HepG2 (cell line): Measurements from ENCODE around the gene CYBC1. TPM values are rescaled to one million over a fixed set of nuclear protein-coding genes. Genes with fewer than 3 reads are reported as not detected.

Experiments
- ATAC-seq: fragments of 200-7000 bp; cut with Tn5 transposase; 3 replicates; pipeline ENCODE4 v1.9.1; 2020; ENCODE audit warnings: mild to moderate bottlenecking, moderate library complexity
- BruUV-seq: library from RNA; stranded (reverse); fragments of 400-500 nt; replicated peaks from 2 replicates; lab custom pipeline; 2021; lab: Mats Ljungman, UMichigan
- CTCF ChIA-PET: fragments of 300-600 bp; formaldehyde crosslinking; extraction: SDS; loops from one replicate; lab custom pipeline; 2021; ENCODE audit warnings: low total read pairs, inconsistent platforms, low intra/inter-chr PET ratio; lab: Yijun Ruan, JAX
- POLR2A ChIA-PET: fragments of 350-600 bp; sonication (Branson Sonifier 250); formaldehyde crosslinking; loops from one replicate; lab custom pipeline; 2020; ENCODE audit warnings: antibody characterized with exemption, inconsistent platforms; lab: Yijun Ruan, JAX
- DNase-seq: peaks from one replicate; pipeline ENCODE4 v3.0.0-alpha.2; 2015; ENCODE audit warnings: low spot score
- FAIRE-seq: peaks from 3 replicates; lab custom pipeline; 2011; peaks lifted over from hg19 to GRCh38; lab: Jason Lieb, UNC
- H2AFZ ChIP-seq: one replicate; pipeline ENCODE4 v1.6.1; 2011; ENCODE audit warnings: low read length, inconsistent platforms
- H3K27ac ChIP-seq: fragments of 300-600 bp; 3 replicates; pipeline ENCODE4 v1.8.0; 2011; ENCODE audit warnings: mixed run types, mild to moderate bottlenecking, mixed read lengths, low read length, inconsistent platforms; ENCODE audit not compliant: insufficient read depth; ENCODE audit errors: extremely low read length
- H3K27me3 ChIP-seq, 2 experiments: fragments of 200-600 bp in 1 of 2; 2 replicates in 1 of 2; 3 replicates in 1 of 2; pipeline versions ENCODE4 v1.6.0 to v1.8.0; 2011; ENCODE audit warnings: low read length in 2 of 2, mild to moderate bottlenecking in 2 of 2, moderate library complexity in 2 of 2, inconsistent platforms in 1 of 2; ENCODE audit not compliant: insufficient read depth in 2 of 2, control insufficient read depth in 1 of 2
- H3K36me3 ChIP-seq, 2 experiments: fragments of 200-600 bp in 1 of 2; replicated peaks in 1 of 2; 2 replicates in 1 of 2; 3 replicates in 1 of 2; pipeline versions ENCODE4 v1.5.1 to v1.8.0; 2011; ENCODE audit warnings: low read length in 2 of 2, inconsistent platforms in 1 of 2; ENCODE audit not compliant: insufficient read depth in 2 of 2, control insufficient read depth in 1 of 2
- H3K4me1 ChIP-seq: 2 replicates; pipeline ENCODE4 v1.5.1; 2012; ENCODE audit warnings: low read length, inconsistent platforms; ENCODE audit not compliant: insufficient read depth
- H3K4me2 ChIP-seq: 2 replicates; pipeline ENCODE4 v1.6.0; 2011; ENCODE audit warnings: low read depth, low read length, inconsistent platforms
- H3K4me3 ChIP-seq, 3 experiments: fragments of 200-600 bp in 1 of 3; sonication (generic), shearing (Covaris generic) in 1 of 3; replicated peaks in 1 of 3; 2 replicates each; pipeline ENCODE4 v1.5.1; 2011 to 2016; ENCODE audit warnings: low read length in 3 of 3, inconsistent platforms in 2 of 3, low read depth in 2 of 3, mild to moderate bottlenecking in 2 of 3, control low read depth in 1 of 3, mixed read lengths in 1 of 3; ENCODE audit not compliant: insufficient read depth in 1 of 3
- H3K79me2 ChIP-seq: one replicate; pipeline ENCODE4 v1.6.1; 2011; ENCODE audit warnings: low read length, inconsistent platforms; ENCODE audit not compliant: insufficient read depth
- H3K9ac ChIP-seq: 2 replicates; pipeline ENCODE4 v1.6.0; 2011; ENCODE audit warnings: mild to moderate bottlenecking, low read depth, low read length, inconsistent platforms; ENCODE audit not compliant: insufficient read depth
- H3K9me3 ChIP-seq: 2 replicates; pipeline ENCODE4 v1.5.1; 2012; ENCODE audit warnings: mild to moderate bottlenecking, low read length
- H4K20me1 ChIP-seq: 2 replicates; pipeline ENCODE4 v1.6.0; 2011; ENCODE audit warnings: inconsistent platforms, mild to moderate bottlenecking, low read length, moderate library complexity; ENCODE audit not compliant: insufficient read depth
- ATF7 ChIP-seq, 2 experiments: fragments of 450-650 bp in 1 of 2; sonication (generic) in 1 of 2; formaldehyde crosslinking in 1 of 2; IDR thresholded peaks; 2 replicates each; pipeline versions ENCODE4 v1.4.0 to v1.6.1; 2016 to 2020; ENCODE audit warnings: antibody characterized with exemption in 1 of 2, mild to moderate bottlenecking in 1 of 2, missing genetic modification reagents in 1 of 2
- HNF4G ChIP-seq, 2 experiments: sonication (generic) in 1 of 2; formaldehyde crosslinking in 1 of 2; IDR thresholded peaks; 2 replicates each; pipeline versions ENCODE4 v1.4.0 to v1.6.1; 2011 to 2020; ENCODE audit warnings: borderline replicate concordance in 2 of 2, low read depth in 2 of 2, mild to moderate bottlenecking in 2 of 2, low read length in 1 of 2, missing genetic modification reagents in 1 of 2, moderate library complexity in 1 of 2
- SATB2 ChIP-seq: sonication (generic); formaldehyde crosslinking; IDR thresholded peaks from 2 replicates; pipeline ENCODE4 v1.5.0; 2020; ENCODE audit warnings: missing genetic modification reagents
- SRSF1 ChIP-seq: fragments of 200-400 bp; formaldehyde crosslinking; optimal IDR thresholded peaks from 2 replicates; pipeline ENCODE3; 2017; ENCODE audit warnings: mild to moderate bottlenecking, low read depth, low read length, moderate library complexity
- ZNF549 ChIP-seq: sonication (generic); formaldehyde crosslinking; IDR thresholded peaks from 2 replicates; pipeline ENCODE4 v1.5.0; 2020; ENCODE audit warnings: missing genetic modification reagents
- ZNF557 ChIP-seq: sonication (generic); formaldehyde crosslinking; IDR thresholded peaks from 2 replicates; pipeline ENCODE4 v1.4.0; 2020; ENCODE audit warnings: missing genetic modification reagents
- ZNF609 ChIP-seq: sonication (generic); formaldehyde crosslinking; IDR thresholded peaks from 2 replicates; pipeline ENCODE4 v1.4.0; 2020; ENCODE audit warnings: mild to moderate bottlenecking, missing genetic modification reagents, borderline replicate concordance
- ZNF724P ChIP-seq: sonication (generic); formaldehyde crosslinking; IDR thresholded peaks from 2 replicates; pipeline ENCODE4 v1.8.0; 2022; ENCODE audit warnings: missing genetic modification reagents, borderline replicate concordance
- WGBS: methylation state at CpG from one replicate; pipeline ENCODE4 v1.1.6; 2017; ENCODE audit warnings: low lambda C conversion rate; 5-methylcytosine and 5-hydroxymethylcytosine counted together
- in situ Hi-C: cut with HindIII; loops from 2 replicates; pipeline ENCODE4 v1.10.0; 2017; ENCODE audit warnings: low pct_unique_long_range_greater_than_20kb; ENCODE audit not compliant: extremely low pct_ligation_motif_present
- intact Hi-C: fragments of 100-400 bp; cut with micrococcal nuclease; formaldehyde crosslinking; loops from one replicate; pipeline ENCODE4 v1.10.0; 2022; ENCODE audit not compliant: unreplicated experiment
- polyA plus RNA-seq, 8 experiments: library from polyadenylated mRNA; depleted of rRNA in 3 of 8; stranded (reverse) in 7 of 8; unstranded in 1 of 8; fragments of >200 nt; fragmentation: Illumina TruSeq in 4 of 8; extraction: Trizol in 4 of 8; gene quantifications; 2 replicates each; pipeline versions ENCODE4 v1.2.1 to v1.2.3, GENCODE V29; 2011 to 2016; ENCODE audit warnings: low read depth in 4 of 8, missing spikeins in 1 of 8, mixed read lengths in 1 of 8; ENCODE audit not compliant: insufficient read depth in 1 of 8
- total RNA-seq, 5 experiments: library from RNA; depleted of rRNA; stranded (reverse); fragments of >200 nt; fragmentation: Illumina TruSeq; extraction: Trizol; gene quantifications; 2 replicates each; pipeline ENCODE4 v1.2.3, GENCODE V29; 2016; ENCODE audit warnings: low read depth in 1 of 5

The CYBC1 gene
- total and polyA plus RNA-seq, 2 of the 13 experiments (the other 11 are each of a cell fraction or from before 2014, with no cell fraction given) = 43.4 to 44.1 TPM

- TF ChIP-seq ATF7 (IDR thresholded peaks at IDR 0.05) (peak; percentile 33; the same call in 1 of the 2 replicates), ATF7 (CRISPR knock-in tag; IDR thresholded peaks at IDR 0.05) (no peak), SATB2 (CRISPR knock-in tag) (no peak)
- Histone ChIP-seq H3K9me3 (no peaks in the 10 kb centered on the region), H3K4me2 (no peak overlapping the region), H3K9ac (no peak overlapping the region), H3K36me3 (peaks cover 50 to 90% of the 10 kb centered on the region in 2 experiments), H4K20me1 (no peaks in the 10 kb centered on the region), H3K4me3 (no peak overlapping the region), H3K27ac (no peak overlapping the region), H2AFZ (no peak overlapping the region), H3K79me2 (no peaks in the 10 kb centered on the region), H3K27me3 (no peaks in the 10 kb centered on the region), H3K4me1 (no peaks in the 10 kb centered on the region)
- 96% methylated on average over 6 of the region's 6 CpGs for WGBS
- in situ Hi-C loops = no loop called here
- BruUV-seq = no TSS peak
- DNase-seq = no peak
- CTCF ChIA-PET = no interaction called here
- ATAC-seq = no peak
- POLR2A ChIA-PET = no interaction called here
- intact Hi-C loops = no loop called here
- FAIRE-seq = no peak
These were observed 32.7 kb upstream of the CYBC1 start for GRCh38 chr17:82483204-82483660.

- 100% methylated on average over 5 of the region's 9 CpGs for WGBS
- no peak overlapping the region for H3K4me2 ChIP-seq
- H3K9me3 ChIP-seq = no peaks in the 10 kb centered on the region
- no peaks in the 10 kb centered on the region for H3K79me2 ChIP-seq
- no TSS peak for BruUV-seq
- H3K27ac ChIP-seq = no peak overlapping the region
- no peak overlapping the region for H3K9ac ChIP-seq
- DNase-seq = no peak
- no peak overlapping the region for H2AFZ ChIP-seq
- intact Hi-C loops (no loop called here), in situ Hi-C loops (no loop called here)
- no peaks in the 10 kb centered on the region for H3K27me3 ChIP-seq
- H4K20me1 ChIP-seq = no peaks in the 10 kb centered on the region
- H3K36me3 ChIP-seq = peaks cover 45 to 82% of the 10 kb centered on the region in 2 experiments
- ChIA-PET POLR2A (no interaction called here), CTCF (no interaction called here)
- H3K4me3 ChIP-seq = no peak overlapping the region
- no peak for FAIRE-seq
- no peak for ATAC-seq
- peaks cover 5% of the 10 kb centered on the region; the same call in 1 of the 2 replicates for H3K4me1 ChIP-seq
- TF ChIP-seq ZNF609 (CRISPR knock-in tag) (no peak), ZNF724P (no peak), HNF4G (IDR thresholded peaks at IDR 0.05; ENCODE audit: borderline replicate concordance, low read depth, low read length) (no peak), HNF4G (CRISPR knock-in tag; IDR thresholded peaks at IDR 0.05; ENCODE audit: borderline replicate concordance, low read depth) (no peak), ZNF549 (CRISPR knock-in tag) (no peak), ZNF557 (CRISPR knock-in tag) (no peak), SRSF1 (no peak)
These were observed 29.8 kb upstream of the CYBC1 start for GRCh38 chr17:82480318-82480717.
